Right lobe of liver (tissue), 6 donors: ENCODE data around the gene FAP. TPM values are rescaled to one million over a fixed set of nuclear protein-coding genes. Genes with fewer than 3 reads are reported as not detected.
A peak's percentile ranks its signal among the peaks of the same experiment; 100 is the strongest.

ENCODE experiments used
- ATAC-seq, 4 donors: fragments of 200-7000 bp; cut with Tn5 transposase; one replicate each; pipeline ENCODE4 v1.9.1; 2020; ENCODE audit warnings: mild to moderate bottlenecking in 4 of 4, moderate library complexity in 4 of 4
- DNase-seq, 3 donors: peaks; one replicate each; pipeline ENCODE4 v3.0.0-alpha.2; 2020
- H3K27ac ChIP-seq, 3 donors: fragments of 200-600 bp; one replicate each; pipeline ENCODE4 v1.8.0; 2022
- H3K27me3 ChIP-seq, 2 donors: fragments of 200-600 bp; one replicate each; pipeline ENCODE4 v1.8.0; 2022
- H3K36me3 ChIP-seq, 4 donors: fragments of 200-600 bp; sonication (generic) in 1 of 4; one replicate each; pipeline versions ENCODE4 v1.5.1 to v1.8.0; 2017 to 2022; ENCODE audit warnings: control low read depth in 1 of 4
- H3K4me1 ChIP-seq, 4 donors: fragments of 200-600 bp; sonication (generic) in 1 of 4; one replicate each; pipeline versions ENCODE4 v1.5.1 to v1.8.0; 2017 to 2022; ENCODE audit warnings: control low read depth in 1 of 4
- H3K4me3 ChIP-seq, 3 donors: fragments of 200-600 bp; one replicate each; pipeline ENCODE4 v1.8.0; 2022
- H3K9me3 ChIP-seq, 4 donors: fragments of 200-600 bp; sonication (generic) in 1 of 4; one replicate each; pipeline versions ENCODE4 v1.5.1 to v1.8.0; 2017 to 2022; ENCODE audit warnings: control low read depth in 1 of 4
- POLR2A ChIP-seq: fragments of 450-650 bp; IDR thresholded peaks from one replicate; pipeline ENCODE4 v1.6.1; 2017; ENCODE audit warnings: antibody characterized with exemption, mild to moderate bottlenecking
- WGBS: methylation state at CpG from one replicate; pipeline ENCODE4 v1.1.6; 2018; ENCODE audit warnings: low coverage, low lambda C conversion rate; ENCODE audit not compliant: insufficient coverage; ENCODE audit errors: missing lambda C conversion rate; 5-methylcytosine and 5-hydroxymethylcytosine counted together
- intact Hi-C, 2 donors: fragments of 100-400 bp; cut with DNase I; formaldehyde crosslinking; loops; one replicate each; pipeline versions ENCODE4 v1.11.2 to v1.14.1; 2022
- total RNA-seq, 6 experiments: library from RNA; depleted of rRNA in 2 of 6; stranded (reverse); fragments of >200 nt in 2 of 6; fragmentation: NEBNext Ultra II Directional in 3 of 6; extraction: Animal tissue kit (Norgen Biotek cat#: 25700) in 3 of 6; gene quantifications; one replicate each; pipeline versions ENCODE4 v1.1.0 to v1.2.4, GENCODE V29; 2016 to 2023
- TF ChIP-seq, protein P1 (sequence below), 4 donors: fragments of 200-600 bp in 3 of 4; fragments of 450-650 bp in 1 of 4; IDR thresholded peaks; one replicate each; pipeline versions ENCODE4 v1.5.1 to v1.8.0; 2016 to 2022; ENCODE audit warnings: antibody characterized with exemption in 4 of 4, mild to moderate bottlenecking in 2 of 4
- donor health status: DM: no; HTN: yes; CAD: no.
- donor health status: DM: no; HTN: no; CAD: no.
- donor health status: DM: no; HTN: no; CAD: no.
- donor health status: DM: no; HTN: yes; CAD: no.
- donor health status: DM: no; HTN: yes; CAD: no.

FAP gene
- total RNA-seq, 6 experiments from 2014 or later = 0.22 to 0.93 (median 0.55) TPM; not detected in 2

DNA sequence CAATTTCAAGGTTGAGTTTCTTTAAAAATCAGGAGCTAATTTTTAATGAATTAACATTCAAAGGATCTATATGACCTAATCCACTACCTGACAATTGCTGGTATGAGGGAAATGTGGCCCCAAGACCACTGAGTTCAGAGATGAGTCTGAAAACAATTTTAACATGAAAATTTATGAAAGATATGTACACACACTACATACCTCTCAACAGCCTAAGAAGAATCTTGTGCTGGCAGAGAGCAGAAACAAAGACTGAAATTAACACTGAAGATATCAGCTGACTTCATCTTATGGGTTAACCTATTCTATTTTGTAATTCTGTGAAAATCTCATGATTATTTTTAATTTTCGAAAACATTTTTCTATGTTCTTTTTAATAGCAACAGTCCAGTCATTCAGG lies 1.7 kb downstream of the FAP start:
- DNase-seq (no peak), ATAC-seq (no peak)
- H3K4me1 ChIP-seq = no peaks in the 10 kb centered on the region
- no peaks in the 10 kb centered on the region for H3K27me3 ChIP-seq
- 56% methylated on average over 1 of the region's 1 CpG for WGBS
- no peak overlapping the region for H3K27ac ChIP-seq
- TF ChIP-seq, protein P1, sequence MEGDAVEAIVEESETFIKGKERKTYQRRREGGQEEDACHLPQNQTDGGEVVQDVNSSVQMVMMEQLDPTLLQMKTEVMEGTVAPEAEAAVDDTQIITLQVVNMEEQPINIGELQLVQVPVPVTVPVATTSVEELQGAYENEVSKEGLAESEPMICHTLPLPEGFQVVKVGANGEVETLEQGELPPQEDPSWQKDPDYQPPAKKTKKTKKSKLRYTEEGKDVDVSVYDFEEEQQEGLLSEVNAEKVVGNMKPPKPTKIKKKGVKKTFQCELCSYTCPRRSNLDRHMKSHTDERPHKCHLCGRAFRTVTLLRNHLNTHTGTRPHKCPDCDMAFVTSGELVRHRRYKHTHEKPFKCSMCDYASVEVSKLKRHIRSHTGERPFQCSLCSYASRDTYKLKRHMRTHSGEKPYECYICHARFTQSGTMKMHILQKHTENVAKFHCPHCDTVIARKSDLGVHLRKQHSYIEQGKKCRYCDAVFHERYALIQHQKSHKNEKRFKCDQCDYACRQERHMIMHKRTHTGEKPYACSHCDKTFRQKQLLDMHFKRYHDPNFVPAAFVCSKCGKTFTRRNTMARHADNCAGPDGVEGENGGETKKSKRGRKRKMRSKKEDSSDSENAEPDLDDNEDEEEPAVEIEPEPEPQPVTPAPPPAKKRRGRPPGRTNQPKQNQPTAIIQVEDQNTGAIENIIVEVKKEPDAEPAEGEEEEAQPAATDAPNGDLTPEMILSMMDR (IDR thresholded peaks at IDR 0.05) = no peak
- TF ChIP-seq POLR2A = no peak
- H3K4me3 ChIP-seq = no peak overlapping the region
- H3K9me3 ChIP-seq = no peaks in the 10 kb centered on the region
- H3K36me3 ChIP-seq = no peaks in the 10 kb centered on the region
- intact Hi-C loops = no loop called here

DNA sequence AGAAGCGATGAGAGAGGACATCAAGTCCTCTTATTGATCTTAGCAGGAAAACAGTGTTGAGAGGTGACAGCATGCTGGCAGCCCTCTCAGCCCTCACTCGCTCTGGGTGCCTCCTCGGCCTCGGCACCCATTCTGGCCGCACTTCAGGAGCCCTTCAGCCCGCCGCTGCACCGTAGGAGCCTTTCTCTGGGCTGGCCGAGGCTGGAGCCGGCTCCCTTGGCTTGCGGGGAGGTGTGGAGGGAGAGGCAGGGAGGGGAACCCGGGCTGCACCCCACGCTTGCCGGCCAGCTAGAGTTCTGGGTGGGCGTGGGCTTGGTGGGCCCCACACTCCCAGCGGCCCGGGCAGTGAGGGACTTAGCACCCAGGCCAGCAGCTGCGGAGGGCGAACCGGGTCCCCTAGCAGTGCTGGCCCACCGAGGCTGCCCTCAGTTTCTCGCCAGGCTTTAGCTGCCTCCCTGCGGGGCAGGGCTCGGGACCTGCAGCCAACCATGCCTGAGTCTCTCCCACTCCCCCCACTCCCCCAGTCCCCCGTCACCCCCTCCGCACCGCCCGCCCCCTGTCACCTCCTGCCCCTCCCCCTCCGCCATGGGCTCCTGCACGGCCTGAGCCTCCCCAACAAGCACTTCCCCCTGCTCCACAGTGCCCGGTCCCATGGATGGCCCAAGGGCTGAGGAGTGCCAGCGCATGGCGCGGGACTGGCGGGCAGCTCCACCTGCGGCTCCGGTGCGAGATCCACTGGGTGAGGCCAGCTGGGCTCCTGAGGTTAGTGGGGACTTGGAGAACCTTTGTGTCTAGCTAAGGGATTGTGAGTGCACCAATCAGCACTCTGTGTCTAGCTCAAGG lies 8.4 kb downstream of the FAP start:
- H3K4me3 ChIP-seq = no peak overlapping the region
- intact Hi-C loops = no loop called here
- ATAC-seq (no peak), DNase-seq (peak in 1 of 3 donors; percentile 48)
- H3K9me3 ChIP-seq = no peaks in the 10 kb centered on the region
- no peaks in the 10 kb centered on the region for H3K36me3 ChIP-seq
- WGBS = 93% methylated on average over 3 of the region's 38 CpGs
- no peaks in the 10 kb centered on the region for H3K27me3 ChIP-seq
- H3K27ac ChIP-seq = no peak overlapping the region
- no peaks in the 10 kb centered on the region for H3K4me1 ChIP-seq
- TF ChIP-seq, protein P1 (IDR thresholded peaks at IDR 0.05) = no peak

DNA sequence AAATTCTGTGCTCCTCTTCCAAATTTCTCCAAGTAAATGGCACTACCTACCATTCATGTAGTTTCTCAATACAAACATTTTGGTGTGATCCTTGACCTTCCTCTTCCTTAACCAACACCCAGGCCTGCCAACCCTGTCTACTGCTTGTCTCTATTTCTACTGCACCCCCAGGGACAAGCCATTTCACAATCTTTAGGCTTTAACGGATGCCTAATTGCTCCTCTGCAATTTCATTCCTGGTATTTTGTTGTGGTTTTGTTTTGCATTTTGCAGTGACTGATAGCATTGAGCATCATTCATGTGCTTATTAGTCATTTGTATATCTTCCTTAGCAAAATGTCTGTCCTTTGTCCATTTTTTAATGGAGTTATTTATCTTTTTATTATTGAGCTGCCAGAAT lies 10.0 kb downstream of the FAP start:
- TF ChIP-seq POLR2A = no peak
- TF ChIP-seq, protein P1 (IDR thresholded peaks at IDR 0.05) = no peak

DNA sequence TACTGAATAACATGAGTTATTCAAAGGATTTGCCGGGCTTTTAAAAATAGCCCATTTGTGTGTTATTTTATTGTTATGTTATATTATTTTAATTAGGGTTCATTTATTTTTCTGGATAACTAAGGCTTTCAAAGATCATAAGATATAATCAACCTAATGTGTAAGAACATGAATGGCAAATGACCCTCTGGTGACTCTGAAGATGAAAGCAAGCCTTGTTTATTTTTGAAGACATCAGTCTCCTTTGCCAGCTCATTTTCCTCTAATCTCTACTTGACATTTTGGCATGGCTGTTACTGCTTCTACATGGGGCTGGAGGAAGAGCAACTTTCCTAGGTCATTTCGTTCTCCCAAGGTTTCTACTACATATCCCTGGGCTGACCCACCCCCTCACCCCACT lies 10.6 kb downstream of the FAP start:
- DNase-seq (no peak), ATAC-seq (no peak)
- Histone ChIP-seq H3K27ac (no peak overlapping the region), H3K9me3 (no peaks in the 10 kb centered on the region), H3K36me3 (no peaks in the 10 kb centered on the region), H3K27me3 (no peaks in the 10 kb centered on the region), H3K4me3 (no peak overlapping the region), H3K4me1 (no peaks in the 10 kb centered on the region)
- intact Hi-C loops = no loop called here
- TF ChIP-seq, protein P1 (IDR thresholded peaks at IDR 0.05) = no peak
- TF ChIP-seq POLR2A = no peak
- WGBS = 61% methylated on average over 2 of the region's 2 CpGs

More for the DNA sequence above, 10.0 kb downstream of the FAP start:
- Histone ChIP-seq H3K27me3 (no peaks in the 10 kb centered on the region), H3K4me3 (no peak overlapping the region), H3K27ac (no peak overlapping the region), H3K9me3 (no peaks in the 10 kb centered on the region), H3K4me1 (no peaks in the 10 kb centered on the region), H3K36me3 (no peaks in the 10 kb centered on the region)
- ATAC-seq = no peak
- intact Hi-C loops = no loop called here
- DNase-seq = no peak
- 36% methylated on average over 1 of the region's 1 CpG for WGBS
